Fibroblast of the conjunctiva (primary cell): Measurements from ENCODE around the gene TSTD2.

ENCODE experiments used
- DNase-seq: peaks from one replicate; pipeline ENCODE4 v3.0.0-alpha.2; 2010; ENCODE audit warnings: low read depth

The TSTD2 gene

DNA sequence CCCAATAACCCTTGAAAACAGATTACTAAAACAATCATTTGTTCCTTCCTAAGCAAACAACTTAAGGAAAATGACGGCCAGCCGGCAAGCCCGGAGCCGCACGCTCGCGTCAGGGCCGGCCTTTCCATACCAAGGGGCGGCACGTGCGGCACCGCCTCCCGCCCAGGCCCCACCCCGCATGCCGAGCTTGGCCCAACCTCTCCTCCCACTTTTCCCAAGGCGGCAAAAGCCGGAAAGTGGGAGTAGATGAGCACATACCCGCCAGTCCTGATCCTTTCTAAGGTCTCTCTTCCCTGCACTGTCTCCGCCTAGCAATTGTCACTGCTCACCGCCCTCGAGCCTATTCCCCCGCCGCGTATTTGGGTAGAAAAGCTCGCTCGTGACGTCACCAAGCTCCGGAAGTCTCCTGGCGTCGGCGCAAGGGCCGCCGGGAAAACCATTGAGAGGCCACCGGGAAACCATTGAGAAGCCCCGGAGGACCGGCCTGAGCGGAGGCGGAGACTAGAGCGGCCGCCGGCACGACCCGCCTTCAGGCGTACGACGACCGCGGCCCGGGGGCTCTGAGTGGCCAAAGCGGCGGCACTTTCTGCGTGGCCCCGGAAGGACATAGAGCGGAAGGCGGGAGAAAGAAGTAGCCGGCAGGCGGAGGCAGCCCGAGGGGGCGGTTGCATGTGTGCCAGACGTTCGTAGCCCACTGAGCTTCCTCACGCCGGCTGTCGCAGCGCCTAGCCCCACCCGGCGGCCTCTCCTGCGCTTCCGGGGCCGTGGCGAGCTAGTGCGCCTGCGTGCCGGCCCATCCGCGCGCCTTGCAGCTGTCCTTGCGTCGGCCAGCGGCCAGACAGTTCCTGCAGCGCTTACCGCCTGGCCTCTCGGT lies at the start of gene TSTD2, which contains the start of gene NCBP1:
TSTD2 (minus strand) TSS at position 384 of the 874 bp plus-strand sequence. CDS start 5,806 bp downstream, outside the sequence.
NCBP1 (plus strand) TSS at position 837 of the 874 bp plus-strand sequence. CDS start 61 bp downstream, outside the sequence.
- DNase-seq, result peak; percentile 97

DNA sequence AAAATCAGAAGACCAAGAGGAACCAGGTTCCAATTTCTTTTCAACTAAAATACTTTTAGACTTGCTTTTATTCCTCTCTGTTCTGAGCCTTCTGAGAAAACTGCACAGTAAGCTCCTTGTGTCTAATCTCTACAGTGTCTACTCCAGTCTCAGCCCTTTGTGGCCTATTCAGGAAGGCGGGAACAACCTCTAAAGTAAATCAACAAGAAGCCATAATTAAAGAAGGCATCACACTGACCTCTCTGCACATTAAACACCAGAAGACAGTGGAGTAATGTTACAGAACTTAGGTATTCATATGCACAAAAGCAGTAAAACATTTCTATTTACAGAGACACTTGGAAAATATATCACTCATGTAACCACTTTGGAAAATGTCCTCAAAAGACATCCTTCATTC lies 49.1 kb upstream of the TSTD2 start:
- no peak for DNase-seq

GRCh38 chr9:97675655-97676054 lies 42.5 kb upstream of the TSTD2 start:
- DNase-seq, result no peak

GRCh38 chr9:97673922-97674321 lies 40.8 kb upstream of the TSTD2 start:
- no peak for DNase-seq

- DNase-seq, result no peak
Measured at GRCh38 chr9:97672403-97672802, 39.2 kb upstream of the TSTD2 start.

- DNase-seq, result no peak
Measured at GRCh38 chr9:97670586-97670985, 37.4 kb upstream of the TSTD2 start.

- DNase-seq, result no peak
Measured at GRCh38 chr9:97668485-97668884, 35.3 kb upstream of the TSTD2 start.

- DNase-seq, result no peak
Measured at GRCh38 chr9:97666907-97667686, 33.9 kb upstream of the TSTD2 start.

DNA sequence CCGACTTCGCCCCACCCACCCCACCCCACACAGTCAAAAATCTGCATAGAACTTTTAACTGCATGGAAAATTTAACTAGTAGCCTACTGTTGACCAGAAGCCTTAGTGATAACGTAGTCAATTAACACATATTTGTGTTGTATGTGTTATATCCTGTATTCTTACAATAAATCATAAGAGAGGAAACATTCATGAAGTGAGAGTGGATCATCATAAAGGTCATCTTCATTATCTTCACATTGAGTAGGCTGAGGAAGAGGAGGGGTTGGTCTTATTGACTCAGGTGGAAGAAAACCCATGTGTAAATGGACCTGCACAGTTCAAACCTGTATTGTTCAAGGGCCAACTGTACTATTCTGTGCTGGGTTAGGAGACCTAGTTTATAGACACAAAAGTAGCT lies 32.6 kb upstream of the TSTD2 start:
- DNase-seq, result no peak

DNA sequence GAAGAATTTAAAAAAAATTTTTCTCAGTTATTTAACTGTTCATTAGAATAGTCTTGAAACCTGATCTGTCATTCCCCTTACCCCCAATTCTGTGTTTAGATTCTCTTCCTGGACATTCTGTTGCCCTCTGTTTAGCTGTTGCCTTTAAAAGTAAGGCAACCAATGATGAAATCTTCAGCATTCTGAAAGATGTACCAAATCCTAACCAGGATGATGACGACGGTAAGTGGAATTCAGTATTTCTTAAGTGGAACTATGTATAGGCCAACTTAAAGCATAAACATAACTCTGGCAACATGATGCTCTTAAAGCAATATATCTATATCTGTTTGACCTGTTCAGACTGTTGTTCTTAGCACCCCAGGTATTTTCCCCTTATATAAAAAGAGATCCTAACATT lies 27.7 kb upstream of the TSTD2 start:
- DNase-seq, result peak; percentile 6

GRCh38 chr9:97660340-97660739 lies 27.2 kb upstream of the TSTD2 start:
- no peak for DNase-seq

DNA sequence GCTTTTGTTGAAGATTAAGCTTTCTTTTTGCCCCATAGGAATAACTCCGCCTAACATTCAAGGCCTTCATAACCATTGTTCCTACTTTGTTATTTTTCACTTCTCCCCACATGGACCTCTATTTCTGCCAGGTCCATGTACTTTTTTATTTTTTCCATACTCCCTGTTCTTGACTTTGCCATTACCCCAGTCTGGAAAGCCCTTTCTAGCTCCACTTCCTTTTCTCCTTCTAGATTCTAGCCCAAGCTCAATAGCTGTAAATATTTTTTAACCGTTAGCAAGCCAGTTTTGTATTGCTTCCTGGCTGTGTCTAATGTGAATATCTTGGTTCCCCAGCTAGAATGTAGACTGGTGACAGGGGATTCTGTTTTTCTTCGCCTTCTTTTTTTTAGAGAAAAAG lies 26.6 kb upstream of the TSTD2 start:
- no peak for DNase-seq

DNA sequence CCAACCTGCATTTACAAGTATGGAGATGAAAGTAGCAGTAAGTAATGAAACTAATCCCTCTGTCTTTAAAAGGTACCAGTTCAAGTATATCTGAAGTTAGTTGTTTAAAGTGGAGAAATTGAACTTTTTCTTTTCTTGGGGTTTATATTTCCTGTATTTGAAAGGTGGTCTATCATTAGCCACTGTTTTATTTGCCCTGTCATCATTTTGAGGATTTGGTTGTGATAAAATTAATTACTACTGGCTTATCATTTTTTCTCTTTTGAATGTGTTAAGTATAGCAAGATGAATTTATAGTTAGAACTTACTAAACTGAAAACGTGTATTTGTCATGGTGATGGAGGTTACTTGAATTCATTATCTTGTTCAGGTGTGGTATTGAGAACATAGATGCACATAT lies 25.5 kb upstream of the TSTD2 start:
- no peak for DNase-seq

DNA sequence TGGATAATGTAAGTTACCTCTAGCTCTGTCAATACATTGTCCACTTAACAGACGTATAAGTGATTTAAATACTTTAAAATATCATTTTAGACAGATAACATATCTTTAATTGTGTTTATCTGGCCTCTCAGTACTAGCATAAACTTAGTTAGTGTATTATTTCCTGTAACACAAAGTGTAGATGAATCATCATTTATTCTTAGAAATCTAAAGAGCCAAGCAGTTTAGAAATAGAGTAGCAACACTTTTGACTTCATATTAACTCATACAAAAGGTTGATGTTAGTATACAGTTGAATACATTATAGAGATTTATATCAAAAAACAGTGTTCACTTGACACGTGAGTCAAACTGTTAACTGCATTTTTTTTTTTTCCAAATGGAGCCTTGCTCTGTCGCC lies 18.5 kb upstream of the TSTD2 start:
- no peak for DNase-seq

DNA sequence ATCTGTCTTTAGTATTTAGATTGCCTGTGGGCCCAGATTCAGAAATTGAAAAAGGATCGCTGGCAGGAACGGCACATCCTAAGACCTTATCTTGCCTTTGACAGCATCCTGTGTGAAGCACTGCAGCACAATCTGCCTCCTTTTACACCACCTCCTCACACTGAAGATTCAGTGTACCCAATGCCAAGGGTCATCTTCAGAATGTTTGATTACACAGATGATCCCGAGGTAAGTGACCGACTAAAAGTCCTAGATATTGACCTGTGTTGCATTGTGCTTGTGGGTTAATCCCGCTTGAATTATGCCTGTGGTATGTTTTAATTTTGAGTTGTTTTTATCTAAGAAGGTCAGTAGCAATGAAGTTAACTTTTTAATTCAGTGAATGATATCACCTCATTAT lies 14.8 kb upstream of the TSTD2 start:
- DNase-seq, result no peak

GRCh38 chr9:97645720-97646119 lies 12.6 kb upstream of the TSTD2 start:
- no peak for DNase-seq

GRCh38 chr9:97640325-97640724 lies 7.2 kb upstream of the TSTD2 start:
- no peak for DNase-seq

DNA sequence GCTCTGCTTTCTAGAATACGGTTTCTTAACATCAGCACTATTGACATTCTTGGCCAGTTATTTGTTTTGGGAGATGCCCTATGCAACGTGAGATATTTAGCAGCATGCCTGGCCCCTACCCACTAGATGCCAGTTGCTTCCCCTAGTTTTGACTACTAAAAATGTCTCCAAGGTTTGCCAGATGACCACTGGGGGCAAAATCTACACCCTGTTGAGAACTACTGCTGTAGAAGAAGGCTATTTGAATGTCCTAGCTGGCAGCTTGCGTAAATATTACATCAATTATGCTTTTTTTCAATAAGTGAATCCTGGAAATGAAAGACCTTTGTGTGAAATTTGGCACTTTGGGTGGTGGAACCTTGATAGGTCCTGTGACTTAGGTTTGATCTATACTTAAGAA lies 5.5 kb upstream of the TSTD2 start:
- no peak for DNase-seq

DNA sequence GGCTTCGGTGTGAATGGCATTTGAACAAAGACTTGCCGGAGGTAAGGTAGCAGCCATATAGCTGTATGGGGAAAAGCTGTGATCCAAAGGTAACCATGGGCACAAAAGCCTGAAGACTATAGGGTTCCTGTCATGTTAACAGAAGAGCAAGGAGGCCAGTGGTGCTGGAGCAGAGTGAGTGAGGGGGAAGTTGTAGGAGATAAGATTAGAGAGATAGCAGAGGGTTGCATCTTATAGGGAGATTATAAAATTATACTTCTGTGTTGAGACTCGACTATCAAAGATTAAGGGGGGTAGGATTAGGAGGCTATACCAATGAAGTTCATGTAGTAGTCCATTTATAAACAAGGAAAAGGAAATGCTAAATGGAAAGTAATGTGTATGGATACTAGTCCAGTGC lies 3.7 kb upstream of the TSTD2 start:
- DNase-seq, result no peak

DNA sequence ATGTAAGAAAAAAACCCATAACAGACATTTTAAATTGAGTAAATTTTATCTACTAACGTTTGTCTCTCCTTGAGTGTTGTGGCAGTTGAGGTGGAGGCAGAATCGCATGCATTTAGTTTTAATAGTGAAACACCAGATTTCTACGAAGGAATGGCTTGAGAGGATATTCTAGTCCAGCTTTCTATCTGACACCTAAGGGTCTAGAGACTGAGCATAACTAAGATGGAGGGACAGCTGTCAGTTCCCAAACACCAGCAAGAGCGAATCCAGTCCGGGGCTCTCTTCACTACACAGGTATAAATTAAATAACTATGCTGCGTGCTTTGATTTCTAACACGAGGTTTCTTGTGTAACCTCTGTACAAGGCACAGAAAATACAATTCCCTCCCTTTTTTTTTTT lies 1.9 kb upstream of the TSTD2 start:
- DNase-seq, result no peak

DNA sequence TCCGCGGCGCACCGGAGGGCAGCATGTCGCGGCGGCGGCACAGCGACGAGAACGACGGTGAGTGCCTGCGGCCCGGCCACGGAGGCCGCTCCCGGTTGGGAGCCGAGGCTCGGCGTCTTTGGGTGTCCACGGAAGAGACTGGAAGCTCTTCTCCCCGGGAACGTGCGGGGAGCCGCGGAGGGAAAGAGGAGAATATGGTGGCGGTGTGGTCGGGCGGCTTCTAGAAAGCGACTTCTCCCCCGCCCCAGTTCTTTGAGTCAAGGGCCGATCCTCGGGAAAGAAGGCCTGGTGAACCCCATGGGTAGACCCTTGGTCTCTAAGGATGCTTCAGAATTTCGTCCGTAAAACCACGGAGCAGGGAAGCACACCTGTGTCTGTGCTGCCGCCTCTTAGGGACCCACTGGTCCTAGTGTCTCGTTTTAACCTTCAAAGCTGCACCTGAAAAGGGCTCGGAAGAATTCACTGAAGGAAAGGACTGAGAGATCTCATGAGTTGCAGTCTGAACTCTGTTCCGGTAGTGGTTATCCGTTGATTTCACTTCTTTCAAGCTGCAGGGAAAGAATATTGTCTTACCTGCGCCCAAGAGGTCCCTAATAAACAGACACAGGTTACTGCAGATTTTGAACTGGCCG lies 807 bp upstream of the TSTD2 start:
- DNase-seq, result no peak

- peak; percentile 60 for DNase-seq
Measured at GRCh38 chr9:97632248-97632984, 752 bp downstream of the TSTD2 start.
